ENCODE measurements around the gene AURKB.

Gene AURKB

GRCh38 chr17:8192070-8192815 is 18.1 kb downstream of the AURKB start:
- H3K4me3 ChIP-seq (ENCODE audit: low read depth, low read length) = no peak overlapping the region
- DNase-seq (ENCODE audit: low read depth) = no peak
- TF ChIP-seq CTCF (IDR thresholded peaks at IDR 0.05; ENCODE audit: control insufficient read depth, extremely low read depth, insufficient read depth) = no peak

- TF ChIP-seq CTCF (IDR thresholded peaks at IDR 0.05; ENCODE audit: control insufficient read depth, extremely low read depth, insufficient read depth) = no peak
- H3K4me3 ChIP-seq (ENCODE audit: low read depth, low read length) = peak overlapping the region; percentile 81
- no peak for DNase-seq (ENCODE audit: low read depth)
These were observed 19.9 kb downstream of the AURKB start for GRCh38 chr17:8190506-8190905.

- peak within 1 kb of the TSS; percentile 81 for H3K4me3 ChIP-seq (ENCODE audit: low read depth, low read length)
- DNase-seq (ENCODE audit: low read depth) = peak; percentile 93
- TF ChIP-seq CTCF (IDR thresholded peaks at IDR 0.05; ENCODE audit: control insufficient read depth, extremely low read depth, insufficient read depth) = peak; percentile 28; the same call in 1 of the 2 replicates
These were observed 20.5 kb downstream of the AURKB start, which contains the start of gene BORCS6 for GRCh38 chr17:8189711-8190477. BORCS6 (minus strand) TSS chr17:8190180; CDS start chr17:8190140, 40 bp downstream.

- no peak for DNase-seq (ENCODE audit: low read depth)
- no peak for TF ChIP-seq CTCF (IDR thresholded peaks at IDR 0.05; ENCODE audit: control insufficient read depth, extremely low read depth, insufficient read depth)
- H3K4me3 ChIP-seq (ENCODE audit: low read depth, low read length) = peak overlapping the region; percentile 81
These were observed 21.2 kb downstream of the AURKB start for GRCh38 chr17:8189041-8189710.

- DNase-seq (ENCODE audit: low read depth) = no peak
- H3K4me3 ChIP-seq (ENCODE audit: low read depth, low read length) = peak overlapping the region; percentile 81
- no peak for TF ChIP-seq CTCF (IDR thresholded peaks at IDR 0.05; ENCODE audit: control insufficient read depth, extremely low read depth, insufficient read depth)
These were observed 22.0 kb downstream of the AURKB start for GRCh38 chr17:8188263-8188839.

GRCh38 chr17:8187517-8188262 is 22.7 kb downstream of the AURKB start:
- peak; percentile 99 for DNase-seq (ENCODE audit: low read depth)
- TF ChIP-seq CTCF (IDR thresholded peaks at IDR 0.05; ENCODE audit: control insufficient read depth, extremely low read depth, insufficient read depth) = peak; percentile 25; the same call in 1 of the 2 replicates

More at GRCh38 chr17:8187517-8188262, 22.7 kb downstream of the AURKB start:
- H3K4me3 ChIP-seq (ENCODE audit: low read depth, low read length) = peak overlapping the region; percentile 92
